ENCODE results near the gene MT1B.

DNA sequence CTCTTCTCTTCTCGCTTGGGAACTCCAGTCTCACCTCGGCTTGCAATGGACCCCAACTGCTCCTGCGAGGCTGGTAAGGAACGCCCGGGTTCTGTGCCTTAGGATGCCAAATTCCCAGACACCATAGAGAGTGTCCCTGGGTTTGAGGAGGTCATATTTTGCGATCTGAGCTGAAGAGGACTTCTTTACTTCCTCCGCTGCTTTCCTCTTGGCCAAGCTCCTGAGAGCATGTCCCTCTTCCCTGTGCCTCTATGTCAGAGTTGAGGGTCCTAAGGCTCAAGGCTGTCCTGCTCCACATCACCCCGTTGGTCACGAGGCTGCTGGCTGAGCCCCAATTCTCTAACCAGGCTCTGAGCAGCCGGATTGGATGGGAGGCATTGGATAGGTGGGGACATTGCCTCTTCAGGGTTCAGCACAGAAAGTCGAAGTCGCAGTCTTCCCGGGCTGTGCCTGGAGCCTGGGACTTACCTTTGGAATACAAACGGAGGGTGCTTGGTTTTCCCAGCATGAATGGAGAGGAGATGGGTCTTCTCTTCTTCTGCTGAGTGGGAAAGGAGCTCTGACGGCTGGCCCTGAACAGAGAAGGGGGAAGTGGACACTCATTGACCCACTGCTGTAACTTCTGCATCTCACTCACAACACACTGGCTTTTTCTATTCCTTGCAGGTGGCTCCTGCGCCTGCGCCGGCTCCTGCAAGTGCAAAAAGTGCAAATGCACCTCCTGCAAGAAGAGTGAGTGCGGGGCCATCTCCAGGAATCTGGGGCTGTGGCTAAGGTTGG, 18.3 kb downstream of the MT1B start:
- TF ChIP-seq, protein P1, sequence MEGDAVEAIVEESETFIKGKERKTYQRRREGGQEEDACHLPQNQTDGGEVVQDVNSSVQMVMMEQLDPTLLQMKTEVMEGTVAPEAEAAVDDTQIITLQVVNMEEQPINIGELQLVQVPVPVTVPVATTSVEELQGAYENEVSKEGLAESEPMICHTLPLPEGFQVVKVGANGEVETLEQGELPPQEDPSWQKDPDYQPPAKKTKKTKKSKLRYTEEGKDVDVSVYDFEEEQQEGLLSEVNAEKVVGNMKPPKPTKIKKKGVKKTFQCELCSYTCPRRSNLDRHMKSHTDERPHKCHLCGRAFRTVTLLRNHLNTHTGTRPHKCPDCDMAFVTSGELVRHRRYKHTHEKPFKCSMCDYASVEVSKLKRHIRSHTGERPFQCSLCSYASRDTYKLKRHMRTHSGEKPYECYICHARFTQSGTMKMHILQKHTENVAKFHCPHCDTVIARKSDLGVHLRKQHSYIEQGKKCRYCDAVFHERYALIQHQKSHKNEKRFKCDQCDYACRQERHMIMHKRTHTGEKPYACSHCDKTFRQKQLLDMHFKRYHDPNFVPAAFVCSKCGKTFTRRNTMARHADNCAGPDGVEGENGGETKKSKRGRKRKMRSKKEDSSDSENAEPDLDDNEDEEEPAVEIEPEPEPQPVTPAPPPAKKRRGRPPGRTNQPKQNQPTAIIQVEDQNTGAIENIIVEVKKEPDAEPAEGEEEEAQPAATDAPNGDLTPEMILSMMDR (IDR thresholded peaks at IDR 0.05): no peak
- no peak for TF ChIP-seq POLR2A (IDR thresholded peaks at IDR 0.05)

All from thyroid gland (tissue), 4 donors.